HG03095 (cell line): ENCODE data around the gene SIRPG.
"Not testable (repeated sequence)": the region's sequence is repeated elsewhere in the genome, so short reads cannot be mapped to it uniquely, and the experiment has no call there.

Experiments used
- ATAC-seq: cut with Tn5 transposase; IDR thresholded peaks from one replicate; pipeline ENCODE4 v1.9.1; 2021; ENCODE audit warnings: moderate library complexity; ENCODE audit not compliant: unreplicated experiment

Gene SIRPG

GRCh38 chr20:1672728-1673127, 15.1 kb upstream of the SIRPG start:
- ATAC-seq = no peak

- no peak for ATAC-seq
Measured at GRCh38 chr20:1671891-1672669, 14.5 kb upstream of the SIRPG start.

- ATAC-seq = no peak
Measured at GRCh38 chr20:1669304-1669703, 11.7 kb upstream of the SIRPG start.

- no peak for ATAC-seq
Measured at GRCh38 chr20:1667502-1668085, 10.0 kb upstream of the SIRPG start.

GRCh38 chr20:1666802-1667201, 9.2 kb upstream of the SIRPG start:
- no peak for ATAC-seq

- ATAC-seq = no peak
Measured at GRCh38 chr20:1665345-1665744, 7.8 kb upstream of the SIRPG start.

GRCh38 chr20:1664911-1665310, 7.3 kb upstream of the SIRPG start:
- no peak for ATAC-seq

GRCh38 chr20:1663917-1664316, 6.3 kb upstream of the SIRPG start:
- ATAC-seq = no peak

GRCh38 chr20:1661542-1662299, 4.1 kb upstream of the SIRPG start:
- no peak for ATAC-seq

- no peak for ATAC-seq
Measured at GRCh38 chr20:1660246-1660645, 2.7 kb upstream of the SIRPG start.

GRCh38 chr20:1656844-1657243, 735 bp downstream of the SIRPG start:
- ATAC-seq = no peak

- no peak for ATAC-seq
Measured at GRCh38 chr20:1654996-1655395, 2.6 kb downstream of the SIRPG start.

GRCh38 chr20:1652960-1653359, 4.6 kb downstream of the SIRPG start:
- no peak for ATAC-seq

GRCh38 chr20:1652104-1652503, 5.5 kb downstream of the SIRPG start:
- no peak for ATAC-seq

- no peak for ATAC-seq
Measured at GRCh38 chr20:1651268-1652058, 6.1 kb downstream of the SIRPG start.

- no peak for ATAC-seq
Measured at GRCh38 chr20:1648101-1648500, 9.5 kb downstream of the SIRPG start.

- no peak for ATAC-seq
Measured at GRCh38 chr20:1646975-1647431, 10.6 kb downstream of the SIRPG start.

- ATAC-seq = no peak
Measured at GRCh38 chr20:1644101-1644962, 13.2 kb downstream of the SIRPG start.

- ATAC-seq = not testable (repeated sequence)
Measured at GRCh38 chr20:1638643-1639042, 18.9 kb downstream of the SIRPG start.

GRCh38 chr20:1637755-1638154, 19.8 kb downstream of the SIRPG start:
- ATAC-seq = no peak
